Measurements from ENCODE around the gene C10orf88.

The C10orf88 gene, protein sequence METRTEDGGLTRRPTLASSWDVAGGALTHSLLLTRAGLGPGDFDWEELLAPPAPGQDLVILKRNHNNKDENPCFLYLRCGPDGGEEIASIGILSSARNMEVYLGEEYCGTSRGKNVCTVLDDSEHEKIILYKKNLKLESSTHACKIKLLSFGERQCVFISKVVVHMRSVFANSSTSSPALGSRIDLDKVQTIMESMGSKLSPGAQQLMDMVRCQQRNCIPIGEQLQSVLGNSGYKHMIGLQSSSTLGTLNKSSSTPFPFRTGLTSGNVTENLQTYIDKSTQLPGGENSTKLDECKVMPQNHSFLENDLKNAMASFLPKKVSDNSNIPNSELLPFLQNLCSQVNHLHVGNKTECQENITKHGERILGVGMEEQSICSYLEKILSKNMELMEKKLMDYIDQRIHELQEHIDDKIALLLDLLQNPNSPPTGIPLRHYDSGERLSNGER

DNA sequence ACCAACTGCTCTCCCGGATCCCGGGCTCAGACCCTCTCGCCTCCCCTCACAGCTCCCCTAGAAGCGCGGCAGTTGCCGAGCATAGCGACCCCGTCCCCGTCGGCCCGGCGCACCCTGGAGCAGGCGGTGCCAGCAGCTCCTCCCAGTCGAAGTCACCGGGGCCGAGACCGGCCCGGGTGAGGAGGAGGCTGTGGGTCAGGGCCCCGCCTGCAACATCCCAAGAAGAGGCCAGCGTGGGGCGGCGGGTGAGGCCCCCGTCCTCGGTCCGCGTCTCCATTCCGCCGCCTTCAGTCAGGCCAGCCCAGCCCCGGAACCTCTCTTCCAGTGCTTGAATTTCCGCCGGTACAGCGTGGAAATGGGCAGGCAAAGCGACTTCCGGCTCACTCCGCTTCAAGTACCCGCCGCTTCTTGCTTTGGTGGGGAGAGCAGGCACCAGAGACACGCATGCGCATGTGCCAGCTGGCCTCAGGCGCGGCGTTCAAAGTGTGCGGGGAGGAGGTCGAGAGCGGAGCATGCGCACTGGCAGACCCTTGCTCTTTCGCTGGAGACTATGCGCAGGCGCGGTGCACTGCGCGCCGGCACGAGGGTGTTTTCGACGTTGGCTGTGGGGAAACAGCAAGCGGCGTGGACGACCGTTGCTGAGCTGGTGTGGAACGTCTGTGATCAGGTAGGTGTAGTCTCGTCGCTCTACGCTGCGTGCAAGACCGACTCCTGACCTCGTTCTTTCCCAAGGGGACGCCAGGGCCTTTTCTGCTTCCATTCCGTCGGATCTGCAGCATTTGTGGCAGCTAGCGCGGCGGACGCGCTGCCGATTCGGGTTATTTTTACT lies at the start of gene C10orf88:
C10orf88 (minus strand) TSS at position 326 of the 829 bp plus-strand sequence; CDS start at position 277, 49 bp downstream.
- DNase-seq, result peak; percentile 95

DNA sequence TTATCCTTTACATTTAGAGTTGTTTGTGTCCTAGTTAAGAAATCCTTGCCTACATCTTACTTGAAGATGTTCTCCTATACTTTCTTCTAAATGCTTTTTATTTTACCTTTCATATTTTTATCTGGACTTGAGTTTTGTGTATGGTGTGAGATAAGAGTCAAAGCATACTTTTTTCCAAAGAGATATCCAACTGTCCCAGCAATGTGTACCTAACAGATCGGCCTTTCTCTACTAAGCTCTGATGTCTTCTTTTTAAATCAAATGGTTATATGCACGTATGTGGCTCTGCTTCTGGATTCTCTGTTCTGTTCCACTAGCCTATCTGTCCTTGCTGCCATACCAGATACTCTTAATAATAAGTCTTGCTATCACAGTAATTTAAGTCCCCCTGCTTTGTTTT lies 47.3 kb upstream of the C10orf88 start:
- no peak for DNase-seq

DNA sequence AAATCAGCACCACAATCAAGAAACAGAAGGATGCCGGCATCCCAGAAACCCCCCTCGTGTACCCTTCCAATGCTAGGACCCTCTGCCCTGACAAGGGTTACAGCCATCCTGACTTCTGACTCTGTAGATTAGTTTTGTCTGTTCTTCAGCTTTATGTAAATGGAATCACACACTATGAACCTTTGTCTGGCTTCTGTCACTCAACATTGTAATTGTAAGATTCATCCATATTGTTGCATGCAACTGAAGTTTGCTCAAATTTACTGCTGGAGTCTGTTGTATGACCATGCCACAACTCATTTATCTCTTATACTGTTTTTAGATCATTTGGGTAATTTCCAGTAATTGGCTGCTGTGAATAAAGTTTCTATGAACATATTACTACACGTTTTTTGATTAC lies 46.1 kb upstream of the C10orf88 start:
- no peak for DNase-seq

DNA sequence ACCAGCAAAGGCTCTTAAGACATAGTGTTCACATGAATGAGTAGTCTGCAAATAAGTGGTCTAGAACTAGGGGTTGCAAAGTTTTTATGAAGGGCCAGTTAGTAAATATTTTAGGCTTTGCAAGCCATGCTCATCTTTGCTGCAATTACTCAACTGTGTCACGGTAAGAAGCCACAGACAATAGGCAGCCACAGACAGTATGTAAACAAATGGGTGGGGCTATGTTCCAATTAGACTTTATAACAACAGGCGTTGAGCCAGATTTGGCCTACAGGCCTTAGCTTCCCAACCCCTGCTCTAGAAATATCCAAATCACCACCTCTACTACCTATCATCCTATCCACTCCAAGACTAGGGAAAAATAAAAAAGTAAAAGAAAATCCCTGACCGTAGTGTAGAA lies 45.3 kb upstream of the C10orf88 start:
- no peak for DNase-seq

DNA sequence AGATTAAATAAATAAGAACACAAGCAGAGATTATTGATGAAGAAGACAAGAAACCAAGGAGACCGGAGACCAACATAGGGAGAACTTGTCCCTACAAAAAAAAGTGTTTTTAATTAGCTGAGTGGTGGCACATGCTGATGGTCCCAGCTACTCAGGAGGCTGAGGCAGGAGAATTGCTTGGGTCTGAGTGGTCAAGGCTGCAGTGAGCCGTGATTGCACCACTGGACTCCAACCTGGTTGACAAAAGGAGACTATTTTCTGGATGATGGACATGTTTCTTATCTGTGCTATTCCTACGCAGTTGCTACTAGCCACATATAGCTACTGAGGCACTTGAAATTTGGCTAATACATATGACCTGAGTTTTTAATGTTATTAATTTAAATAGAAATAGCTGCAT lies 44.9 kb upstream of the C10orf88 start:
- no peak for DNase-seq

DNA sequence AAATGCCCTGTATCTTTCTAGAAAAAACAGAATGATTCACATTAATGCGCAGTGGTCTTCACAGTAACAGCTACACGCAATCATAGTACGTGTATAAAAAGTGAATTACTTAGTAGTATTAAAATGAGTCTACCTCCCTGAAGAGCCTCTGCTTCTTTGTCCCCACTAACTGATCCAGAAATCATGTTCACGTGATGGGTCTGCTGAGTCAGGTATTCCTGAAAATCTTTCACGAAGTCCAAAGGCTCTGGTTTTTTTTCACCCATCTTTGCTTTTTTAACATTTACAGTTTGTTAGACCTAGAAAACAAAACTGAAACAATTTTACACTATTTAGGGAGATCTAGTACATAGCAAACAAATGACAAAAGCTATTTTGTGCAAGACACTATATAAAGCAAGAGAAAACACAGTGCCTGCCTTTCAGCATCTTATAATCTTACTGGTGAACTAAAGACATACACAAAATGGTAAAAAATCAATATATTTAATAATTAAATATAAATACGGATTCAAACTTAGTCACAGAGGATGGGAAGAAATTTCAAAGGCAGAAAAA lies 44.4 kb upstream of the C10orf88 start:
- DNase-seq, result no peak

DNA sequence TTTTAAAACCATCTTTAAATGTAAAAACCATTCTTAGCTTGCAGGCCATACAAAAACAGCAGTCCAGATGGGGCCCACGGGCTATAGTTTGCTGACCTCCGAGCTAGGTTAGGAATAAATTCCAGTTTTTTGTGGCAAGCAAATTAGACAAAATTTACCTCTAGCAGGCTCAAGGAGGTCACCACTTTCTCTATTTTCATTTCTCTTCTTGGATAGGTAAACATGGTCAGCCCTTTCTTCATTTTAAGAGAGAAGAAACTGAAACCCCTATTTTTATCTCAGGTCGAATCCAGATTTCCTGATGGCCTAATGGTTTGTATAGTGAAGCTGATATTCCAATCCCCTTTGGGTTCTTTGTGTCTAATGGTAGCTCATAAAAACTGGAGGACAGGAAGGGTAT lies 43.8 kb upstream of the C10orf88 start:
- DNase-seq, result no peak

DNA sequence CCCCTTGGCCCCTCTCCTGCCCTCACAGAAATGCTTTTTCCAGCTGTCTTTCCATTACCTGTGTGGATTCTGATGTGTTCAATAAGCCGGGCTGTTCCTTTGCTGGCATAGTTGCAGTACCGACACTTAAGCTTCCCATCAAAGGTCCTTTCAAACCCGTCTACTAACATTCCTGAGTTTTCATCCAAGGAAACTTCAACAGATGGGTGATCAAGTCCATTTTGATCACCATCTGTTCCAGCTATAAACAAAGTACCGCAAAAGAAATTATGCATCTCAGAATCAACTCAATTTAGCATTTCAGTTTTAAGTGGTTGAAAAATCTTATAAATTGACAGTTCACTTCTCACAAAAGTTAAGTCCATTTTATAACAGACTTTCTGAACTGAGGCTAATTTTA lies 41.9 kb upstream of the C10orf88 start:
- no peak for DNase-seq

DNA sequence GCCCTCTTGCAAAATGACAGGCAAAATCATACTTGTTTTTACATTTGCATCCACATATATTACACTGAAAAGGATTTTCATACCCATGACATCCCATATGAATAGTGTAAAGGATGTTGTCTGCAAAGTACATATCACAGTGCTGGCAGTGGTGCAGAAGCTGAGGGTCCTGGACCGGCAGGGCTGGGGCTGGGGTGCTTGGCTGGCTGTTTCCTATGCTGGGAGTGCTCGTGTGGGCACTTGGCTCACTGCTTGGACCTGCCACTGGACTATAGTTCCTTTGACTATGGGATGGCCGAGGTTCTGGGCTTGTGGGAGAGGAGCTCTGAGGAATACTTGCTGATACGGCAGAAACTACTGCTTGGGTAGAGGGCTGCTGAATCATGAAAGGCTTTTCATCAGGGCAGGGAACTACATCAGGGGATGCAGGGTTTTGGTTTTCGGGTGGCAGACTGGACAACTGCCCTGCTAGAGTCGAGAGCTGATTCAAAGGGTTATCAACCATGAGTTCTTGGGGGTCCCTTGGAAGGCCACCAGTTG lies 39.8 kb upstream of the C10orf88 start:
- no peak for DNase-seq

DNA sequence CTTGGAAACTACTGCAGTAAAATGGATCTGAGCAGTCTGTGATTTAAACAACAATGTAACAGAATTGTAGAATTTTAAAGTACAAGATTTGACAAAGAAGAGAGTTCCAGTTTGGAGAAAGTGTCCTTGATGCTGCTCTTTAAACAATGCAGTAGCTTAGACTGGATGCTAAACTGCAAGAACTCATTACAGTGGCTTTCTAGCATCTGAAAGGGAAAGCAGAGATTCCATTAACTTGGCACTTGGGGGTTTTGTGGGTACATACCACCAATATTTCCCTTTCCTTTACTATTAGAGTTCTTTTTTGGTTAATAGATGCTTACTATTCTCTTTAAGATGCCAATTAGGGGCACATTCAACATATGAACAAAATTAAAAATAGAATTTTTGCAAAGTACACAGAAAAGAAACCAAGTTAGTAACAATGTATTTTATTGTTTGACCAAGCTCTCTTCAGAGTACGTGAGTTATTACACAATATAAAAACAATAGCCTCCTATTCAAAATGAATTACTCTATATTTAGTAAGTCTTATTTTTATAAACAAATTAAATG lies 38.1 kb upstream of the C10orf88 start:
- no peak for DNase-seq

DNA sequence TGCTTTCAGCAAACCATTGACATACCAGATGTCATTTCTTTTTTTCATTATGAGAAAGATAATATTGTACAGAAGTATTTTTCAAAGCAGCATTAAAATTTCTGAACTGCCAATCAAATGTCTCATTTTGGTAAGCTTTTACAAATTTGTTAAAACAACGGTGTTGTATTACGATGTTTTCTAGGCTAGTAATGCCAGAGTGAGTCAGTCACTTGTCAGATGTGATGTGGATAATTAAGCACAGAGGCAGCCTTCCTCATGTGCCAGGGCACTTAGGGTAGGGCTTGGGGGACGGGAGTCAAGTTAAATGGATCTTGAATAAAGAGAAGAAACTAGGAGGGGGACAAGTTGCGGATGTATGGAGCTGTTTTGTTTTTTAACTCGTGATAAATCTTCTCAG lies 36.3 kb upstream of the C10orf88 start:
- DNase-seq, result no peak

DNA sequence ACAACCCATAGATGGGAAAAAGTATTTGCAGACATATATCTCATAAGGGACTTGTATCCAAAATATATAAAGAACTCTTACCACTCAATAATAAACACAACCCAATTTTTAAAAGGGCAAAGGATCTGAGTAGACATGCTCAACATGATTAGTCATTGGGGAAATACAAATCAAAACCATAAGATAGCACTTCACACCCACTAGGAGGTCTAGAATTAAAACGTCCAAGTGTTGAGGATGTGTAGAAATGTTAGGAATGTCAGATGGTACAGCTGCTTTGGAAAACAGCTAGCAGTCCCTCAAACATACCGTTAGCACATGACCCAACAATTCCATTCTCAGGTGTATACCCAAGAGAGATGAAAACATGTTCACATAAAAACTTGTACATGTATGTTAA lies 34.5 kb upstream of the C10orf88 start:
- DNase-seq, result no peak

DNA sequence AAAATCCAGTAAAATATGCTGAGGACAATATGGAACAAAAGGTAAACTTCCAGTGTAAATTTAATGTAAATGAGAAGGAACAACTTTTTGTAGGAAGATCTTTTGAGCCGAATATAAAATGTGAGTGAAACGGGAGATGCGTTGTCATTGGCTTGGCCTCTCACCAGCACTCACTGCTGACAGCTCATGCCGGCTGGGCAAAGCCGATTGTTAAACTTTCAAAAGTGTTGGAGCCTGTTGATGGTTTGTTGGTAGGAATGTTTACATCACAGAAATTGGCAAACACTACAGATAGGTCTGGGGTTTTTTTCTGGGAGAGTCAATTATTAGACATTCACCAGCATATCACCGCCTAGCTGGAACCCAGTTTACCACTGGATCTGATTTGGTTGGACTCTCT lies 32.3 kb upstream of the C10orf88 start:
- no peak for DNase-seq

DNA sequence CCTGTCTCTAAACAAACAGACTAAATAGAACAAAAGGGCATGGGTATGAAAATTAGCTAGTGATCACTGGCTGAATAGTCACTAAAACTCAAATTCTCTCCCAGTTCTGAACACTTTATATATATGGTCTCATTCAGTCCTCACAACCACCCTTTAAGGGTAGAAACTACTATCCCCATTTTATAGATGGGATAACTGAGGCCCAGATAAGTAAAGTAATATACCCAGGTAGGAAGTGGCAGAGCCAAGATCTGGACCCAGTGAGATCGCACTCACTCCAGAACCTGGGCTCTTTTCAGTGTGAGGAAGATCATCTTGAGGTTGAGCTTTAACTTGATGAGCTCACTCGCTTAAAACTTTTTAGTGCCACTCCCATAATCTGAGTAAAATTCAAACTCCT lies 30.7 kb upstream of the C10orf88 start:
- DNase-seq, result no peak

DNA sequence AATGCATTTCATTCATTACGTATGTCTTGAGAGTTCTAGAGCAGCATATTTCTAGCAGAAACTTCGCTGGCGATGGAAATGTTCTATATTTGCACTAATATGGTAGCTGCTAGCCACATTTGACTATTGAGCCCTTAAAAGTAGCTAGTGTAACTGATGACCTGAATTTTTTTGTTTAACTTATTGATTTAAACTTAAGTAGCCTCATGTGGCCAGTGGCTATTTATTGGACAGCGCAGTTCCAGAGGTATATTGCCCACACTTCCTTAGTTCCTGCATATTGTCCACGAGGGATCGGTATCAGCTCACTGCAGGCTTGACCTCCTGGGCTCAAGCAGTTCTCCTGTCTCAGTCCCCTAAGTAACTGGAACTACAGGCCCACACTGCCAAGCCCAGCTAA lies 29.9 kb upstream of the C10orf88 start:
- no peak for DNase-seq

DNA sequence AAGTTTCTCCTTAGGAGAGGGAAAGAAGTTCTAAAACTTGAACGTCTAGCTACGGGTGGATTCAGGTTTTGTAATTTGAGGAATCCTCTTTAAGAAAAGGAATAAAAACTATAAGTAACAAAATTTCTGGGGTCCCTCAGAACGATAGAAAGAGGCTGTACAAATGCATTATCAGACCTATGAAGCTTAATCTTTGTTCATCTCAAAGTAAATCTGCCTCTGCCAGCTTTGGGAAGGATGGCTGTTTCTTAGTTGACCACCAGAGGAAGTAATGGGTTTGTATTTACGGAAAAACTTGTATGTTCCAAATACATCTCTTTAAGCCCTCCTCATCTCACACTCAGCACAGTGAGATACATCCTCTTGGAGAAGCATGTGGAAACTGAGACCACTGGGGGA lies 27.0 kb upstream of the C10orf88 start:
- no peak for DNase-seq

DNA sequence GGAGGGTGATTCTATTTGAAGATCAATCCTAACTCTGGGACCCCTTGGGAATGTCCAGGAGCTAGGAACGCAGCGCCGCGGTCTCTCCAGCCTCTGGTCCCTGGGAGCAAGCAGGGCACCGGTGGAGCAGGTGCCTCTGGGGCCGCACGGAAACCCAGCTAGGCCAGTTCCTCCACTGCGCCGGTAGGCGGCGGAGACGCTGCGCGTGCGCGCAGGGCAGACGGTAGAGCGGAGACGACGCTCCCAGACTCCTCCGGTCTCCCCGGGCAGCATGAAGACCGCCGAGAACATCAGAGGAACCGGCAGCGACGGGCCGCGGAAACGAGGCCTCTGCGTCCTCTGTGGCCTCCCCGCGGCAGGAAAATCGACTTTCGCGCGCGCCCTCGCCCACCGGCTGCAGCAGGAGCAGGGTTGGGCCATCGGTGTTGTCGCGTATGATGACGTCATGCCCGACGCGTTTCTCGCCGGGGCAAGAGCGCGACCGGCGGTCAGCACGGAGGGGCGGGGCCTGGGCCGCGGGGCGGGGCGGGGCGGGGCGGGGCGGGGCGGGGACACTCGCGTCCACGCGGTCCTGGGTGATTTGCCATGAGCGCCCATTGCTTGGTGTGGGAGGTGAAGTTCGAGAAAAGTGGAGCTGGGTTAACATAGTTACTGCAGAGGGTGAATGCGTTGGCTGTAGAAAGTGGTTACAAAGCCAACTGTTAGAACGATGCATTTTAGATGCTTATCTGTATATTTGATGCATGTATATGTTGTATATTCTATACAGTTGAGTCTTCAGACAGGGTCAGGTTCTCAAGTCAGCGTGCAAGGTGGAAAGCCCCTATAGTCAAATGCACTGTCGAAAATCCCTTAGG lies 26.4 kb upstream of the C10orf88 start, which contains the start of gene PSTK:
PSTK (plus strand) TSS at position 193 of the 857 bp plus-strand sequence; CDS start at position 272, 79 bp downstream.
- peak; percentile 69 for DNase-seq

DNA sequence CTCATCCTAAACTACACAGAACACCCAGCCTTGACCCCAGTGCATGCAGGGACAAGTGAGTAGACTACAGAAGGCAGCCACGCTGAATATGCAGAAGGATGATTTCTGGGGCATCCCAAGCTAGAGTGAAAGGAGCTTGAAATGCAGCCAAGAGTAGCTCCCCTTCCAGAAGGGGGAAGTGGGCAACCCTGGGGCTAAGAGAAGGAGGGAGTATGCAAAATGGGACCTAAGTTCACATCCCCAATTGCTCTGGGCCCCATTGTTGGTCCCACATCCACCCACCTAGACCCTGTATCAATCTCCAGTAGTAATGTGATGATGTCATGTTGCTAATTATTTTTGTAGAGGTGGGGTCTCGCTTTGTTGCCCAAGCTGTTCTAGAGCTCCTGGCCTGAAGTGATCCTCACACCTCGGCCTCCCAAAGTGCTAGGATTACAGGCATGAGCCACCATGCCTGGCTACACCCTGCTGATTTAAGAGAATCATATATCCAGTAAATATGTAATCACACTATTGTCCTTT lies 20.6 kb upstream of the C10orf88 start:
- DNase-seq, result no peak

DNA sequence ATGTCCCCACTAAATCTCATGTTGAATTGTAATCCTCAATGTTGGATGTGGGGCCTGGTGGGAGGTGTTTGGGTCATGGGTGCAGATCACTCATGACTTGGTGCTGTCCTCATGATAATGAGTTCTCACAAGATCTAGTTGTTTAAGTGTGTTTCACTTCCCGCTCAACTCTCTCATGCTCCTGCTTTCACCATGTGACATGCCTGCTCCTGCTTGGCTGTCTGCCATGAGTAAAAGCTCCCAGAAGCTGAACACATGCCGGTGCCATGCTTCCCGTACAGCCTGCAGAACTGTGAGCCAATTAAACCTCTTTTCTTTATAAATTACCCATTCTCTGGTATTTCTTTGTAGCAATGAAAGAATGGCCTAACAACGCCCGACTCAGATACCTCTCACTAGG lies 20.0 kb upstream of the C10orf88 start:
- no peak for DNase-seq

DNA sequence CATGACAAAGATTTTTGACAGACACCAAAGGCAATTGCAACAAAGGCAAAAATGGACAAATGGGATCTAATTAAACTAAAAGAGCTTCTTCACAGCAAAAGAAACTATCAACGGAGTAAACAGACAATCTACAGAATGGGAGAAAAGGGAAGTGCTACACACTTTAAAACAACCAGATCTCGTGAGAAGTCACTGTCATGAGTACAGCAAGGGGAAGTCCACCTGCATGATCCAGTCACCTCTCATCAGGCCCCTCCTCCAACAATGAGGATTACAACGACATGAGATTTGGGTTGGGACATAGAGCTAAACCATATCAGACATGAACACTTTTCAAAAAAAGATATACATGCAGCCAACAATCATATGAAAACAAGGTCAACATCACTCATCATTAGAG lies 14.7 kb upstream of the C10orf88 start:
- no peak for DNase-seq

DNA sequence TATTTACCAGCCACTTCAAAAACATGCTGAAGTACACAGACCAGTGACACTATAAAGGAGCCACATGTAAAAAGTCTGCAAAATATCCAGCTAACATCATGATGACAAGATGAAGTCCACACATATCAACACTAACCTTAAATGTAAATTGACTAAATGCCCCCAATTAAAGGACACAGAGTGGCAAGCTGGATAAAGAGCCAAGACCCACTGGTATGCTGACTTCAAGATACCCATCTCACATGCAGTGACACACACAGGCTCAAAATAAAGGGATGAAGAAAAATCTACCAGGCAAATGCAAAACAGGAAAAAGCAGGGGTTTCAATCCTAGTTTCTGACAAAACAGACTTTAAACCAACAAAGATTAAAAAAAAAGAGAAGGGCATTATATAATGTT lies 12.9 kb upstream of the C10orf88 start:
- DNase-seq, result no peak

DNA sequence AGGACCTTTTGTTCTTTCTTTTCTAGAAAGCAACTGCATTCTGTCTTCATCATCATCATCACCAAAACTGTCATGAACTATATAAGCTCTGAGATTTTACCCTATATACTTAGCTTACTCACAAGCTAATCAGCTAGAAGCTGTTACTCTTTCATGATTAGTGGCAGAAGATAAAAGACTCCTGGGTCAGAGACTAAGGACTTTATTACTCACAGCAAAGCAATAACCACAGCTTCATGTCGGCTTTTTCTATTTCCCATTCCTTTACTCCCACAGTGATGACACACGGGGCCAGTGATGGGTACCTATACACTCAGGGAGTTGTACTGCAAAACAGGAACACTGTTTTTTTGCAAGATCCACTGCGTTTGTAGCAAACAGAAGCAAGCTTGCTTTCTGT lies 8.4 kb upstream of the C10orf88 start:
- no peak for DNase-seq
